ENCODE results near the gene PDK1.

The PDK1 gene

DNA sequence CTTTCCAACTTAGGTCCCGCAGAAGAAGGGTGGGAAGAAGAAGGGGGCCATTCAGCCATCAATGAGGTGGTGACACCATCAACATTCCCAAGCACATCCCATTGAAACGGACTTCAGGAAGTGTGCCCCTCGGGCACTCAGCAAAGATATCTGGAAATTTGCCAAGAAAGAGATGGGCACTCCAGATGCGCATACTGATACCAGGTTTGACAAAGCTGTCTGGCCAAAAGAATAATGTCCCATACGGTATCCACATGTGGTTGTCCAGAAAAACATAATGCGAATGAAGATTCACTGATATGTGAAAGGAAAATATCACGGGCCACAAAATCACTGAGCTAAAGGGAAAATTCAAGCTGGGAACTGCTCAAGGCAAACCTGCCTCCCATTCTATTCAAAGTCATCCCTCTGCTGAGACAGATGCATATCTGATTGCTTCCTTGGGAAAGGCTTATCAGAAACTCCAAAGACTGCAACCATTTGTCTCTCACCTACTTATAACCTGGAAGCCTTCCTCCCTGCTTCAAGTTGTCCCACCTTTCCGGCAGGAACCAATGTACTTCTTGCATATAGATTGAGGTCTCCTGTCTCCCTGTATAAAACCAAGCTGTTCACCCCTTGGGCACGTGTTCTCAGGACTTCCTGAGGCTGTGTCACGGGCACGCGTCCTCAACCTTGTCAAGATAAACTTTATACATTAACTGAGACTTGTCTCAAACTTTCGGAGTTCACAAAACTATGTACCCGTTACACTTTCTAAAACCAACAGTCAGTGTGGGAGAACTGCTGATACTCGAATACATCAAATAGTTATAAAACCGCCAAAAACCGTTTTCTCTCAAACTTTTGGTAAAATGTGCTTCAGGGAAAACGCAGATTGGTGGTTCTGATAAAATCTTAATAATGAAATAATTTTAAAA is 1.3 kb upstream of the PDK1 start:
- no peak for DNase-seq (ENCODE audit: low spot score)
- TF ChIP-seq, protein P1, sequence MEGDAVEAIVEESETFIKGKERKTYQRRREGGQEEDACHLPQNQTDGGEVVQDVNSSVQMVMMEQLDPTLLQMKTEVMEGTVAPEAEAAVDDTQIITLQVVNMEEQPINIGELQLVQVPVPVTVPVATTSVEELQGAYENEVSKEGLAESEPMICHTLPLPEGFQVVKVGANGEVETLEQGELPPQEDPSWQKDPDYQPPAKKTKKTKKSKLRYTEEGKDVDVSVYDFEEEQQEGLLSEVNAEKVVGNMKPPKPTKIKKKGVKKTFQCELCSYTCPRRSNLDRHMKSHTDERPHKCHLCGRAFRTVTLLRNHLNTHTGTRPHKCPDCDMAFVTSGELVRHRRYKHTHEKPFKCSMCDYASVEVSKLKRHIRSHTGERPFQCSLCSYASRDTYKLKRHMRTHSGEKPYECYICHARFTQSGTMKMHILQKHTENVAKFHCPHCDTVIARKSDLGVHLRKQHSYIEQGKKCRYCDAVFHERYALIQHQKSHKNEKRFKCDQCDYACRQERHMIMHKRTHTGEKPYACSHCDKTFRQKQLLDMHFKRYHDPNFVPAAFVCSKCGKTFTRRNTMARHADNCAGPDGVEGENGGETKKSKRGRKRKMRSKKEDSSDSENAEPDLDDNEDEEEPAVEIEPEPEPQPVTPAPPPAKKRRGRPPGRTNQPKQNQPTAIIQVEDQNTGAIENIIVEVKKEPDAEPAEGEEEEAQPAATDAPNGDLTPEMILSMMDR (IDR thresholded peaks at IDR 0.05; ENCODE audit: extremely low read depth, missing control alignments): no peak

DNA sequence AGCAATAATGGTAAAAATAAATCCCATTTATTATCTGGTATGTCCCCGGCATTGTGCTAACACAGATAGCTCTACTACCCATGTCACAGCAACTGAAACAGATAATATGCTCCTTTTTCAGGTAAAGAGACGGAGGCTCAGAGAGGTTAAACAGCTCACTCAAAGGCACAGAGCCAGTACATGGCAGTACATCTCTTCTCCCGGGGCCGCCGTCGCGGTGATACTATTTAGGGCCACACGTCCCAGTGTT is 693 bp upstream of the PDK1 start:
- TF ChIP-seq, protein P1 (IDR thresholded peaks at IDR 0.05; ENCODE audit: extremely low read depth, missing control alignments): no peak
- no peak for DNase-seq (ENCODE audit: low spot score)

DNA sequence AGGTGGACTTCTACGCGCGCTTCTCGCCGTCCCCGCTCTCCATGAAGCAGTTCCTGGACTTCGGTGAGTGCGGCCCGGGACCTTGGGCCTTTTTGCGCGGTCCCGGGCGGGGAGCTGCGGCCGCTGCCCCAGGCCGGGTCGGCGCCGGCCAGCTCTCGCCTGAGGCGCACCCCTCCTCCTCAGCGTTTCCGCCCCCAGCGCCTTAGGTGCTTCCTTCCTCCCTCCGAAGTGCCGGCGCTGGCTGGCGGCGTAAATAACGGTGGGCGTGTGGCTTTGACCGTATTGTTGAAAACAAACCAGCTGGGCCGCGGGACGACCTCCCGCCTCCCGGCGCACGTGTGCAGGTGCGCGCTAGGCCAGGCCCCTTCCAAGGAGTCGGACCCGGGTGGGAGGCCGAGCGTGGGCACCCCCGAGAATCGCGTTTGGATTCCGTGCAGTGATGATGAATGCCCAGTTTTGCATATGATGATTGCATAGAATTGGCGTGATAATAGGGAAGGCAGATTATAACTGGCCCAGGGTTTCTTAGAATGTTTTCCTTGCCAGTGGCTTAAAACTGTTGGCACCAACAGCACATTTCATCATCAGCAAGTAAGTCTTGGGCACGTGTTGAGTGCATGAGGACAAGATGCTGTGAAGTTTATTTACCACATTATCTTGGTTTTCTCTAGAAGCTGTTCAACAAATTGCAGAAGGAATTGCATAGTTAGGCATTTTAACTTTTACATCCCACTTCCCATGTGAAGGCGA is 569 bp downstream of the PDK1 start:
- DNase-seq (ENCODE audit: low spot score): peak; percentile 86
- TF ChIP-seq, protein P1 (IDR thresholded peaks at IDR 0.05; ENCODE audit: extremely low read depth, missing control alignments): no peak

DNA sequence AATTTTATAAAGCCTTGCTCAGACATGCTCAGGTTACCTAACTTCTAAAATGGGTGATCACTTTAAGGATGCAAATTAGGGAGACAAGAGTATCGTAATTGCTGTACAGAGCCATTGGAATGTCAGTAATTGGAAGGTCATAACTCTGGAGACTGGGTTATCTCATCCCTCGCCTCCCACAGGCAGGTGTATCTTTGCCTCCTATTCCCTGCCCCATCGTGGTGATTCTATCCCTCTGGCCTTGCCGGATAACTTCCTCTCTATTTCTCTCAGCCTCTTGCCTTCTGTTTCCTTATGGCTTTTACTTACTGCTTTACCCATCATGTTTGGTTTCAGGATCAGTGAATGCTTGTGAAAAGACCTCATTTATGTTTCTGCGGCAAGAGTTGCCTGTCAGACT is 2.5 kb downstream of the PDK1 start:
- TF ChIP-seq, protein P1 (IDR thresholded peaks at IDR 0.05; ENCODE audit: extremely low read depth, missing control alignments): no peak
- DNase-seq (ENCODE audit: low spot score): no peak

DNA sequence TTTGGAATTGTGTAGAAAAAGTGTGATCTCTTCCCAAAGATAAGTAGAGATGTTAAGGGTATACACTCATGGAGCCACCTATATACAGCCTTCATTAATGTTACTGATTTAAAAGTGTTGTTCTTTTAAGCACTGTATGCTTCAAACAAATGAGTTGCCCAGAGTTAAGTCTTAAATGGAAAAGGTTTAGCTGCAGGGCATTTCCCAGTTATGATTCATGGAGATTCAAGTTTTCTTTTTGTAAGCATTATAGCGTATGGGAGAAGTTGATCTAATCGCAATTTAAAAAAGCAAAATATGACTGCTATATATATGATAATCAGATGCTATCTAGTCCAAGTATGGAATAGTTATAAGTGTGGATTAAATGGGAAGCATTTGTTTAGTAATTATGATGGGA is 4.8 kb downstream of the PDK1 start:
- DNase-seq (ENCODE audit: low spot score): no peak
- TF ChIP-seq, protein P1 (IDR thresholded peaks at IDR 0.05; ENCODE audit: extremely low read depth, missing control alignments): no peak

DNA sequence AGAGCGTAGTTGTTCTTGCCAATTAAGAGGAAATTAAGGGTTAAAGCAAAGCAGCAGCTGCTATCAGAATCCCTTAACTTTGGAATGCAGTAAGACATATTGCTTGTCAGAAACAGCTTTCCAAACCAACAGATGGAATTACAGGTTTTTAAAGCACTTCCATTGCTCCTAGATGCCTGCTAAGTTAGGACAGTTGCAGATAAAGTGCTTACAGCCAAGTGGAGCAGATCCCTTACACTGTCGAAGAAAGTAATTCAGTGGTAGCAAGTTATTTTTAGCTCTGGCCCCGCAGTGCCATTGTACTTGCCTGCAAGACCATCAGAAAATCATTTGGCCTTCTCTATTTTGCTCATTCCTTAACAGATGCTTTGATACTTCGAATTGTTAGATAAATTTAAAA is 5.4 kb downstream of the PDK1 start:
- DNase-seq (ENCODE audit: low spot score): no peak
- TF ChIP-seq, protein P1 (IDR thresholded peaks at IDR 0.05; ENCODE audit: extremely low read depth, missing control alignments): no peak

DNA sequence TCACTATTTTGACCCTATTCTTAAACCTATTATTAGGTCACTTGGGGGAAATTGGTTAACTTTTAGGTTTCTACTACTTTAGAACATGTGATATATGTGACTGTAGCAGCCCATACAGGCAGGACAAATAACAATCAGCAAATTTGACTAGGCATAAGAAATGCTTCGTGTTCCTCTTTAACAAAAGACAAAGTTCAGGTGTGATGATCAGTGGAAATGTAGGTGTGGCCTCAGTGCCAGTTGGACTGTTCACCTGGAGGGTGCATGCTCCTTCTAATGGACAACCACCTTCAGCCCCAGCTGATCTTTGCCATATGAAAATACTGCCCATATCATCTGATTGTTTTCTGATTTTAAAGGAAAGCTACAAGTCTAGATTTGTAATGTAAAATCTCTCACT is 6.4 kb downstream of the PDK1 start:
- no peak for DNase-seq (ENCODE audit: low spot score)
- TF ChIP-seq, protein P1 (IDR thresholded peaks at IDR 0.05; ENCODE audit: extremely low read depth, missing control alignments): no peak
